Gastrocnemius medialis (tissue), 4 donors: Measurements from ENCODE around the gene VAT1. TPM values are rescaled to one million over a fixed set of nuclear protein-coding genes. Genes with fewer than 3 reads are reported as not detected.

Experiments
- ATAC-seq, 2 donors: fragments of 150-250 bp; one replicate each; pipeline ENCODE4 v1.9.1; 2016
- DNase-seq, 2 donors: peaks; one replicate each; pipeline ENCODE4 v3.0.0-alpha.2; 2019
- H3K27ac ChIP-seq, 4 donors: fragments of 200-600 bp; sonication (generic); 1 replicate in 1 of 4; 2 replicates in 3 of 4; pipeline ENCODE4 v1.5.1; 2016 to 2018; ENCODE audit warnings: mild to moderate bottlenecking in 2 of 4, moderate library complexity in 1 of 4
- H3K27me3 ChIP-seq, 3 donors: fragments of 200-600 bp; sonication (generic) in 2 of 3; 1 replicate in 1 of 3; 2 replicates in 2 of 3; pipeline versions ENCODE4 v1.5.1 to v1.6.0; 2016 to 2019; ENCODE audit warnings: mild to moderate bottlenecking in 1 of 3, moderate library complexity in 1 of 3
- H3K36me3 ChIP-seq, 2 donors: fragments of 200-600 bp; sonication (generic) in 1 of 2; one replicate each; pipeline ENCODE4 v1.5.1; 2017 to 2018
- H3K4me1 ChIP-seq, 2 donors: fragments of 200-600 bp; sonication (generic) in 1 of 2; one replicate each; pipeline ENCODE4 v1.5.1; 2016 to 2017; ENCODE audit warnings: mild to moderate bottlenecking in 2 of 2
- H3K4me3 ChIP-seq, 4 donors: fragments of 200-600 bp; sonication (generic) in 3 of 4; 1 replicate in 1 of 4; 2 replicates in 3 of 4; pipeline ENCODE4 v1.5.1; 2016 to 2019; ENCODE audit warnings: mild to moderate bottlenecking in 2 of 4
- H3K9me3 ChIP-seq, 3 donors: fragments of 200-600 bp; sonication (generic) in 2 of 3; 1 replicate in 1 of 3; 2 replicates in 2 of 3; pipeline ENCODE4 v1.5.1; 2016 to 2019
- CTCF ChIP-seq, 5 experiments: fragments of 450-650 bp in 3 of 5; fragments of 200-600 bp in 2 of 5; sonication (generic) in 2 of 5; IDR thresholded peaks in 4 of 5; conservative IDR thresholded peaks in 1 of 5; 1 replicate in 4 of 5; 2 replicates in 1 of 5; pipeline ENCODE4 v1.5.1; 2016 to 2019; ENCODE audit warnings: antibody characterized with exemption in 5 of 5, mild to moderate bottlenecking in 3 of 5, moderate library complexity in 3 of 5
- POLR2A ChIP-seq, 2 donors: fragments of 450-650 bp; IDR thresholded peaks; one replicate each; pipeline ENCODE4 v1.6.1; 2017; ENCODE audit warnings: antibody characterized with exemption in 2 of 2, mild to moderate bottlenecking in 2 of 2, moderate library complexity in 2 of 2
- in situ Hi-C, 4 donors: fragments of 200-750 bp; cut with MboI; loops; one replicate each; pipeline versions ENCODE4 v1.15.0 to v1.8.0; 2017; ENCODE audit warnings: low sequenced_read_pairs in 4 of 4
- intact Hi-C: fragments of 100-400 bp; cut with DNase I; formaldehyde crosslinking; loops from one replicate; pipeline ENCODE4 v1.15.1; 2023; ENCODE audit warnings: low total_unique reads
- total RNA-seq, 4 donors: library from RNA; depleted of rRNA; stranded (reverse); fragments of >200 nt; gene quantifications; one replicate each; pipeline versions ENCODE4 v1.1.0 to v1.2.3, GENCODE V29; 2016

Gene VAT1
- total RNA-seq, 4 donors from 2014 or later = 18.0 to 49.5 (median 35.8) TPM

GRCh38 chr17:43020030-43020621, 2.1 kb downstream of the VAT1 start:
- H3K27ac ChIP-seq = peak overlapping the region; percentile 79 to 83 (median 80)
- peaks cover 25 to 27% of the 10 kb centered on the region in 2 donors for H3K4me1 ChIP-seq
- H3K27me3 ChIP-seq = no peaks in the 10 kb centered on the region
- intact Hi-C loops = loop anchor here (2.0 kb wide), 1 partner anchor 105 kb away; the partner anchor contains the start of gene BRCA1
- TF ChIP-seq CTCF (IDR thresholded peaks at IDR 0.05 in 4 of 5, conservative IDR thresholded peaks at IDR 0.05 in 1 of 5) = no peak
- no peak for TF ChIP-seq POLR2A (IDR thresholded peaks at IDR 0.05)
- H3K36me3 ChIP-seq = peaks cover 0 to 9% of the 10 kb centered on the region in 2 donors
- no peaks in the 10 kb centered on the region for H3K9me3 ChIP-seq
- H3K4me3 ChIP-seq = peak overlapping the region in 3 of 4 donors; percentile 90 to 93 (median 92)
- DNase-seq (no peak), ATAC-seq (no peak)
- in situ Hi-C loops = loop anchor here in 1 of 4 donors (25.0 kb wide), 1 partner anchor 292 kb away; no protein-coding TSS in a partner anchor

GRCh38 chr17:43019418-43019817, 2.8 kb downstream of the VAT1 start:
- DNase-seq = no peak
- H3K9me3 ChIP-seq = no peaks in the 10 kb centered on the region
- H3K4me1 ChIP-seq = peaks cover 23 to 27% of the 10 kb centered on the region in 2 donors
- H3K27me3 ChIP-seq = no peaks in the 10 kb centered on the region
- ATAC-seq = no peak
- peak overlapping the region in 1 of 4 donors; percentile 93 for H3K4me3 ChIP-seq
- intact Hi-C loops (no loop called here), in situ Hi-C loops (loop anchor here in 1 of 4 donors (25.0 kb wide), 1 partner anchor 293 kb away; no protein-coding TSS in a partner anchor)
- peak overlapping the region; percentile 79 to 83 (median 80) for H3K27ac ChIP-seq
- H3K36me3 ChIP-seq = peaks cover 0 to 9% of the 10 kb centered on the region in 2 donors
- no peak for TF ChIP-seq CTCF (IDR thresholded peaks at IDR 0.05 in 4 of 5, conservative IDR thresholded peaks at IDR 0.05 in 1 of 5)
- no peak for TF ChIP-seq POLR2A (IDR thresholded peaks at IDR 0.05)

- intact Hi-C loops (no loop called here), in situ Hi-C loops (loop anchor here in 1 of 4 donors (25.0 kb wide), 1 partner anchor 293 kb away; no protein-coding TSS in a partner anchor)
- Histone ChIP-seq H3K36me3 (peaks cover 0 to 9% of the 10 kb centered on the region in 2 donors), H3K27ac (peak overlapping the region in 3 of 4 donors; percentile 79 to 83 (median 80)), H3K27me3 (no peaks in the 10 kb centered on the region), H3K9me3 (no peaks in the 10 kb centered on the region), H3K4me3 (no peak overlapping the region), H3K4me1 (peaks cover 21 to 26% of the 10 kb centered on the region in 2 donors)
- no peak for DNase-seq
- no peak for ATAC-seq
- no peak for TF ChIP-seq POLR2A (IDR thresholded peaks at IDR 0.05)
- no peak for TF ChIP-seq CTCF (IDR thresholded peaks at IDR 0.05 in 4 of 5, conservative IDR thresholded peaks at IDR 0.05 in 1 of 5)
Observed at GRCh38 chr17:43018932-43019331, 3.3 kb downstream of the VAT1 start.

- ATAC-seq = no peak
- Histone ChIP-seq H3K27ac (peak overlapping the region in 2 of 4 donors; percentile 9 to 83), H3K9me3 (no peaks in the 10 kb centered on the region), H3K4me1 (peaks cover 21 to 27% of the 10 kb centered on the region in 2 donors), H3K4me3 (no peak overlapping the region), H3K27me3 (no peaks in the 10 kb centered on the region), H3K36me3 (peaks cover 0 to 9% of the 10 kb centered on the region in 2 donors)
- DNase-seq = no peak
- in situ Hi-C loops = loop anchor here in 1 of 4 donors (25.0 kb wide), 1 partner anchor 294 kb away; no protein-coding TSS in a partner anchor
- no peak for TF ChIP-seq CTCF (IDR thresholded peaks at IDR 0.05 in 4 of 5, conservative IDR thresholded peaks at IDR 0.05 in 1 of 5)
- TF ChIP-seq POLR2A (IDR thresholded peaks at IDR 0.05) = no peak
- intact Hi-C loops = no loop called here
Observed at GRCh38 chr17:43018008-43018853, 4.0 kb downstream of the VAT1 start.
